Measurements from ENCODE around the gene MYL7.

The MYL7 gene

DNA sequence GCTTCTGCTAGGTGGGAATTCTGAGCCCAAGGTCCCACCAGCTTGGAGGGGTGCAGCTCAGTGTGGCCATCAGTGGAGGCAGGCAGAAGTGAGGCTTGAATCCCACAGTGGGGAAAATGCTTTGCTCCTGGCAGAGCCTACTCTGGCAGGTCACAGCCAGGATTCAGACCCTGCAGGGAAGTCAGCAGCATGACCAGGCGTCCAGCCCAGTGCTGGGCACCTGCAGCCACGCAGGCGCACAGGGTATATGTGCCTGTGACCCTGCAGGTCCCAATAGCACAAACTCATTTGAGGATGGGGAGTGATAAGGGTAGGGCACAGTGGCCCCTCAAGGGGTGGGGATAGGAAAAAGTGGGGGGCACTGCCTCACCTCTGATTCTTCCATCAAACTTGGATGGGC is 45.4 kb downstream of the MYL7 start:
- H3K4me2 ChIP-seq (ENCODE audit: low read depth, low read length, poor library complexity, severe bottlenecking) = no peak overlapping the region

DNA sequence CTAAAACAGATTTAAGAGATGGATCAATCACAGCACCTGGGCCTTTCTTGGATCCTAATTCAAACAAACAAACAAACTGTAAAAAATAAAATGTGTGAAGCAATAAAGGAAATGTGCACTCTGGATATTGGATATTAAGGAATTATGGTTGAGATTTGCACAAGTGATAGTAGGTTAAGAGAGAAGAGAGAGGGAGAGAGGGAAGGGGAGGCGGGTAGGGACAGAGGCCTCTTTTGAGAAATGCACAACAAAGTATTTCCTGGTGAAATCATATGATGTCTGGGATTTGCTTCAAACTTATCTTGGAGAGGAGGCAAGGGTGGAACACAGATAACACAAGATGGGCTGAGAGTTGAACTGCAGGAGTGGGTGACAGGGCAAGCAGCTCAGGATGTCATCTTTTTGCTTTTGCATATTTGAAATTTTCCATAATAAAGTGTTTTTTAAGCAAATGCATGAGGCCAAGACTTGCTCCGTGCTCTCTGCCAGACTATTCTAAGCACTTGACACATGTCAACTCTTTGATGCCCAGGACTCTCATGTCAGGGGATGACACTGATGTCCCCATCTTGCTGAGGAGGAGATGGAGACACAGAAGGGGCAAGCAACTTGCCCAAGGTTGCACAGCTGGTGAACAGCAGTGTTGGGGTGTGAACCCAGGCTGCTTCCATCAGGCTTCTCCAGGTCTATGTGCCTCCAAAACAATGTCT is 46.1 kb downstream of the MYL7 start:
- Histone ChIP-seq H3F3A (ENCODE audit: insufficient read depth) (no peaks in the 10 kb centered on the region), H3K36me3 (ENCODE audit: low read length) (no peaks in the 10 kb centered on the region), H2AFZ (ENCODE audit: low read depth, low read length, severe bottlenecking) (no peak overlapping the region), H3K4me2 (ENCODE audit: low read depth, low read length, poor library complexity, severe bottlenecking) (no peak overlapping the region), H3K27me3 (ENCODE audit: low read length) (no peaks in the 10 kb centered on the region), H3K4me3 (ENCODE audit: insufficient read depth, low read length, poor library complexity, severe bottlenecking) (no peak overlapping the region), H4K20me1 (ENCODE audit: low read depth, low read length) (no peaks in the 10 kb centered on the region), H3K9me3 (ENCODE audit: insufficient read depth, low read length) (no peaks in the 10 kb centered on the region), H3K9me2 (replicated peaks; ENCODE audit: insufficient read depth, low read length) (no peaks in the 10 kb centered on the region), H3K27ac (ENCODE audit: low read depth, low read length) (no peak overlapping the region), H3K79me2 (ENCODE audit: insufficient read depth, low read length) (no peaks in the 10 kb centered on the region), H3K9ac (ENCODE audit: low read length) (no peak overlapping the region)
- no peak for TF ChIP-seq EZH2phosphoT487 (conservative IDR thresholded peaks at IDR 0.05; ENCODE audit: low read length)
- TF ChIP-seq, protein P1, sequence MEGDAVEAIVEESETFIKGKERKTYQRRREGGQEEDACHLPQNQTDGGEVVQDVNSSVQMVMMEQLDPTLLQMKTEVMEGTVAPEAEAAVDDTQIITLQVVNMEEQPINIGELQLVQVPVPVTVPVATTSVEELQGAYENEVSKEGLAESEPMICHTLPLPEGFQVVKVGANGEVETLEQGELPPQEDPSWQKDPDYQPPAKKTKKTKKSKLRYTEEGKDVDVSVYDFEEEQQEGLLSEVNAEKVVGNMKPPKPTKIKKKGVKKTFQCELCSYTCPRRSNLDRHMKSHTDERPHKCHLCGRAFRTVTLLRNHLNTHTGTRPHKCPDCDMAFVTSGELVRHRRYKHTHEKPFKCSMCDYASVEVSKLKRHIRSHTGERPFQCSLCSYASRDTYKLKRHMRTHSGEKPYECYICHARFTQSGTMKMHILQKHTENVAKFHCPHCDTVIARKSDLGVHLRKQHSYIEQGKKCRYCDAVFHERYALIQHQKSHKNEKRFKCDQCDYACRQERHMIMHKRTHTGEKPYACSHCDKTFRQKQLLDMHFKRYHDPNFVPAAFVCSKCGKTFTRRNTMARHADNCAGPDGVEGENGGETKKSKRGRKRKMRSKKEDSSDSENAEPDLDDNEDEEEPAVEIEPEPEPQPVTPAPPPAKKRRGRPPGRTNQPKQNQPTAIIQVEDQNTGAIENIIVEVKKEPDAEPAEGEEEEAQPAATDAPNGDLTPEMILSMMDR (IDR thresholded peaks at IDR 0.05; ENCODE audit: insufficient read depth, low read length, poor library complexity, severe bottlenecking) = no peak

More for the DNA sequence above, 45.4 kb downstream of the MYL7 start:
- no peaks in the 10 kb centered on the region for H3F3A ChIP-seq (ENCODE audit: insufficient read depth)
- H3K36me3 ChIP-seq (ENCODE audit: low read length) = no peaks in the 10 kb centered on the region
- no peak overlapping the region for H3K4me3 ChIP-seq (ENCODE audit: insufficient read depth, low read length, poor library complexity, severe bottlenecking)
- no peaks in the 10 kb centered on the region for H4K20me1 ChIP-seq (ENCODE audit: low read depth, low read length)
- H2AFZ ChIP-seq (ENCODE audit: low read depth, low read length, severe bottlenecking) = no peak overlapping the region
- no peak overlapping the region for H3K27ac ChIP-seq (ENCODE audit: low read depth, low read length)
- H3K27me3 ChIP-seq (ENCODE audit: low read length) = no peaks in the 10 kb centered on the region
- no peaks in the 10 kb centered on the region for H3K9me2 ChIP-seq (replicated peaks; ENCODE audit: insufficient read depth, low read length)
- H3K9me3 ChIP-seq (ENCODE audit: insufficient read depth, low read length) = no peaks in the 10 kb centered on the region
- H3K79me2 ChIP-seq (ENCODE audit: insufficient read depth, low read length) = no peaks in the 10 kb centered on the region
- TF ChIP-seq, protein P1 (IDR thresholded peaks at IDR 0.05; ENCODE audit: insufficient read depth, low read length, poor library complexity, severe bottlenecking) = no peak
- no peak for TF ChIP-seq EZH2phosphoT487 (conservative IDR thresholded peaks at IDR 0.05; ENCODE audit: low read length)
- H3K9ac ChIP-seq (ENCODE audit: low read length) = no peak overlapping the region

DNA sequence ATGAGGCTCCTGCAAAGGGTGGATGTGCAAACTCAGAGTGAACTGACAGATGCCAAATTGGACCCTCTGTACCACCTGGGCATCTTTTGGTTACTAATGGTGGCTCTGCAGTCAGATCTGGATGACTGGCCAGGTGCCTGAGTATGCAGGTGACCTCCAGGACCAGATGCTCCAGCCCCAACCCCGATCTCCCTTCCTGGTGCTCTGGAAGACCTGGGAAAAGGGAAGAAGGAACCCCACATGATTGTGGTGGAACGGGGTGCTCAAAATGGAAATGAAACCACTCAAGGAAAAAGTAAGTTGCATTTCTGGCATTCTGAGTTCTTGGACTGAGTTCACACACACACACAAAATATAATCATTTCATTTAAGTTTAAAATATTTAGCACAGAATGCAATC is 46.8 kb downstream of the MYL7 start:
- H3F3A ChIP-seq (ENCODE audit: insufficient read depth) = no peaks in the 10 kb centered on the region
- no peak overlapping the region for H3K4me2 ChIP-seq (ENCODE audit: low read depth, low read length, poor library complexity, severe bottlenecking)
- no peaks in the 10 kb centered on the region for H3K79me2 ChIP-seq (ENCODE audit: insufficient read depth, low read length)
- no peaks in the 10 kb centered on the region for H4K20me1 ChIP-seq (ENCODE audit: low read depth, low read length)
- H3K9me3 ChIP-seq (ENCODE audit: insufficient read depth, low read length) = no peaks in the 10 kb centered on the region
- H3K27me3 ChIP-seq (ENCODE audit: low read length) = no peaks in the 10 kb centered on the region
- no peaks in the 10 kb centered on the region for H3K36me3 ChIP-seq (ENCODE audit: low read length)
- no peak overlapping the region for H3K9ac ChIP-seq (ENCODE audit: low read length)
- H3K27ac ChIP-seq (ENCODE audit: low read depth, low read length) = no peak overlapping the region
- no peak overlapping the region for H2AFZ ChIP-seq (ENCODE audit: low read depth, low read length, severe bottlenecking)
- TF ChIP-seq EZH2phosphoT487 (conservative IDR thresholded peaks at IDR 0.05; ENCODE audit: low read length) = no peak
- TF ChIP-seq, protein P1 (IDR thresholded peaks at IDR 0.05; ENCODE audit: insufficient read depth, low read length, poor library complexity, severe bottlenecking) = no peak
- H3K4me3 ChIP-seq (ENCODE audit: insufficient read depth, low read length, poor library complexity, severe bottlenecking) = no peak overlapping the region
- H3K9me2 ChIP-seq (replicated peaks; ENCODE audit: insufficient read depth, low read length) = no peaks in the 10 kb centered on the region
